ENCODE results near the gene FRRS1.

DNA sequence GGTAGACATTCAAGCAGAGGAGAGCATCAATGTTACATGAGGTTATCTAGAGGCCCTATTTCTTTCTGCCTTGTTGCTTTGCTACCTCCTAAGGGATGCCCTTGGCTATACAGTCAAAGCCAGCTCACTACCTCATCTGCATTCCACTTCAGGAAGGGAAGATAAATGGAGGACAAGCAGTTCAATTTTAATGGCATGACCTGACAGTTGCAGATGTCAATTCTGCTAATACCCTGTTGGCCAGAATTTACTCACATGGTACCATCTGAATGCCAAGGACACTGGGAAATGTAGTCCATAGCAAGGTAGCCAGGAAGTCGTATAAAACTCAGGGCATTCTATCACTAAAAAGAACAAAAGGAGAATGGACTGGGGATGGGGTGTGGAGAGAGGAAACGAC, 89.0 kb downstream of the FRRS1 start:
- TF ChIP-seq, protein P1, sequence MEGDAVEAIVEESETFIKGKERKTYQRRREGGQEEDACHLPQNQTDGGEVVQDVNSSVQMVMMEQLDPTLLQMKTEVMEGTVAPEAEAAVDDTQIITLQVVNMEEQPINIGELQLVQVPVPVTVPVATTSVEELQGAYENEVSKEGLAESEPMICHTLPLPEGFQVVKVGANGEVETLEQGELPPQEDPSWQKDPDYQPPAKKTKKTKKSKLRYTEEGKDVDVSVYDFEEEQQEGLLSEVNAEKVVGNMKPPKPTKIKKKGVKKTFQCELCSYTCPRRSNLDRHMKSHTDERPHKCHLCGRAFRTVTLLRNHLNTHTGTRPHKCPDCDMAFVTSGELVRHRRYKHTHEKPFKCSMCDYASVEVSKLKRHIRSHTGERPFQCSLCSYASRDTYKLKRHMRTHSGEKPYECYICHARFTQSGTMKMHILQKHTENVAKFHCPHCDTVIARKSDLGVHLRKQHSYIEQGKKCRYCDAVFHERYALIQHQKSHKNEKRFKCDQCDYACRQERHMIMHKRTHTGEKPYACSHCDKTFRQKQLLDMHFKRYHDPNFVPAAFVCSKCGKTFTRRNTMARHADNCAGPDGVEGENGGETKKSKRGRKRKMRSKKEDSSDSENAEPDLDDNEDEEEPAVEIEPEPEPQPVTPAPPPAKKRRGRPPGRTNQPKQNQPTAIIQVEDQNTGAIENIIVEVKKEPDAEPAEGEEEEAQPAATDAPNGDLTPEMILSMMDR (IDR thresholded peaks at IDR 0.05), result no peak
- no peak for TF ChIP-seq POLR2A (IDR thresholded peaks at IDR 0.05)

All from adrenal gland (tissue), 5 donors.